Brain pericyte (primary cell): ENCODE results near the gene DERA.
"Not testable (repeated sequence)": the region's sequence is repeated elsewhere in the genome, so short reads cannot be mapped to it uniquely, and the experiment has no call there.

ENCODE experiments used
- DNase-seq: peaks from one replicate; pipeline ENCODE4 v3.0.0-alpha.2; 2012; ENCODE audit warnings: low read depth, low spot score

DERA gene

DNA sequence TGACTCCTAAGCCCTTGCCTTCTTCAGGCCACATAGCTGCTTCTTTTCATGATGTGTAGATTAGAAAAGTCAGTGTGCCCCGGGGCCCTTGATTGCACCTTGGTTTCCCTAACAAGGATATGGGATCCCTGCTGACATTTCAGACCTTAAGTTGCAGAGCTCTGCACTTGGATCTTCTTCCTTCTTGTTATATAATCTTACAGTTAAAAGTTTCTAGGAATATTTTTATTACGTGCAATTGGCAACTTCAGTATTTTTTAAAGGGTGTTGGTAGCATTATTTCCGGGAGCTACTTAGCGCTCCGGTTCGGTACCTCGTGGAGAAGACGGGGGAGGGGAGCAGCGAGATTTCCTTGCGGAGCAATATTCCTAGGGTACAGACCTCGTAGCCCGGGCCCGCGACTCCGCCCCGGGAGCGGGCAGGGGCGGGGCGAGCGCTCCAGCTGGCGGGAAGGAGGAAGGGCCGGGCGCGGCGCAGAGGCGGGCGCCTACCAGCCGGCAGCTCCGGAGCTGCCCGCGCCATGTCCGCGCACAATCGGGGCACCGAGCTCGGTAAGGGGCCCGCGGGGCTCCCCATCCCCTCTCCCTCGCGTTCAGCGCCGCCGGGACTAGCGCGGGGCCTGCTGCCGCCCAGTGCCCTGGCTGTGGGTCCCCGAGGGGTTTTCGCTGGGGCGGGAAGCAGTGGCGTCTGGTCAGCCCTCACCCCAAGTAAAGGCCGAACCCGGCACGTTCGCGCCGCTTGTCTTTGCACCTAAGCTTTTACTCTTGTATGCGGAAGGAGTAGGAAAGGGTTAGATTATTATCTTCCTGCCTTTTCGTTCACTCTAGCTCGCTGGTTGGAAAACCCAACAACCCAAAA lies at the start of gene DERA:
TSS of gene DERA (plus strand) at position 469 of the 858 bp plus-strand sequence. CDS start at position 521, 52 bp downstream.
- no peak for DNase-seq

DNA sequence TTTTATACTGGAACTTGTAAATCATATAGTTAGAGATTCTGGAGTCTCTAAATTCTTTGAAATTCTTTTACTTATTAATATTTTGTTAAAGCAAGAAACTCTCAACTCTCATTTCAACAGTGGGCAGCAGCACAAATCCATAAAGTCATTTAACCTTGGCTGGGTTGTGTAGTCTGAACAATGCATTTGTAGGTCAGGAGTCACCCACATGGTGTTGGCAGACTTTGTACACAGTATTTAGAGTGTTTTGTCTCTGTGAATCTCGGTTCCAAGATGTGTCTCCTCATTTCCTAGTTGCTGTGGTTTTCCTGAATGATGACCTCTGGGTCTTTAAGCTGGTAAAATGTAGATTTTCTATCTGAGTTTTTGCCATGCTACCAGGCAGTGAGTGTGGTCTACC lies 49.7 kb upstream of the DERA start:
- DNase-seq: no peak

DNA sequence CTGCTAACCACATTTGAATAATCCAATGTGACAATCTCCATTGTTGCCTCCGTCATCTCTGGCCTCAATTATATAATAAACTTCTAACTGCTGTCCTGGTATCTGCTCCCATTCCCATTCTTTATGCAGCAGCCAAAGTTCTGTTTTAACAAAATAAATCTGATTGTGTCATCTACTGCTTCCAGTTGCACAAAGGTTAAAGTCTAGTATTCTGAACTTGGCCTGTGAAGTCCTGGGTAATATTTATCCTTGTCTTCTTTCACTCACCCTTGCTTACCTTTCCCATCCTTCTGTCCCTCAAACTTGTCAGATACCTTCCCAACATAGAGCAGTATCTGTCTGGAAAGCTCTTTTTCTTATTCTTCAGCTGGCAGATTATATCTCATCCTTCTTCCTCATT lies 48.3 kb upstream of the DERA start:
- DNase-seq: no peak

DNA sequence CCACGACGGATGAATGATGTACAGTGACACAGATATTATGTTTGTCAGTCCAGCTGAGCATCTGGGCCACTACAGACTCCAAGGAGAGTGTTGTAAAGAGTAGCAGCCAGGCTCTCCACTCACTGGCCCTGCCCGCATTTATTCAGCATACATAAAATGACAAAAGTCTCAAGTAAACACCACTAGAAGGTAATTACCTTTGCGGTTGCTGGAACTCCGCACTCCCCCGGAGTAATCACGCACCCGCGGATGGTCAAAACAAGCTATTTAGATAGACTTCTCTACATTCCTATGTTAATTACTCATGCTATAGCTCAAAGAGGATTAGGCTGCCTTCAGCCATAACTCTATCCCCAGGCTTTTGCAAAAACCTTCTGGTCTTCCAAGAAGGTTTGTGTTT lies 47.8 kb upstream of the DERA start:
- no peak for DNase-seq

DNA sequence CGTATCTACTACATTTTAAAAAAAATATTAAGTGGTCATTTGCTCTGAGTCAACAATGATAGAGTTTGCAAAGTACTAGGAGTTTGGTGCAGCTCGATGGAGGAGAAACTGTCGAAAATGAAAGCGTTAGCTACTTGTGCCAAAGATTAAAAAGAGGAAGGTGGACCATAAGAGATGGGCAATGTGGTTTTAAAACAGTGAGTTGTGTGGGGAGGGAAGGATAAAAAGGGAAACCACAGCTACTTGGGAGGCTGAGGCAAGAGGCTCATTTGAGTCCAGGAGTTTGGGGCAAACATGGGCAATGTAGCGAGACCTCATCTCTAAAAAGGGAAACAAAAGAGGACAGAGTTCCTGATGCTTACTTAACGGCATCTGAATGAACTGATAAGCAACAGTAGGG lies 47.1 kb upstream of the DERA start:
- no peak for DNase-seq

DNA sequence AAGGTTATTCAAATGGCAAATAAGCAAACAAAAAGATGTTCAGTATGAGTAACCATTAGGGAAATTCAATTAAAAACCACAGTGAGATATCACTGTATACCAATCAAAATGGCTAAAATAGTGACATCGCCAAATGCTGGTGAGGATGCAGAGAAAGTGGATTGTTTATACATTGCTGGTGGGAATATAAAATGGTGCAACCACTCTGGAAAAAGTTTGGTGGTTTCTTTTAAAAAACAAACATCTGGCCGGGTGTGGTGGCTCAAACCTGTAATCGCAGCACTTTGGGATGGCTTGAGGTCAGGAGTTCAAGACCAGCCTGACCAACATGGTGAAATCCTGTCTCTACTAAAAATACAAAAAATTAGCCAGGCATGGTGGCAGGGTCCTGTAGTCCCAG lies 42.9 kb upstream of the DERA start:
- no peak for DNase-seq

DNA sequence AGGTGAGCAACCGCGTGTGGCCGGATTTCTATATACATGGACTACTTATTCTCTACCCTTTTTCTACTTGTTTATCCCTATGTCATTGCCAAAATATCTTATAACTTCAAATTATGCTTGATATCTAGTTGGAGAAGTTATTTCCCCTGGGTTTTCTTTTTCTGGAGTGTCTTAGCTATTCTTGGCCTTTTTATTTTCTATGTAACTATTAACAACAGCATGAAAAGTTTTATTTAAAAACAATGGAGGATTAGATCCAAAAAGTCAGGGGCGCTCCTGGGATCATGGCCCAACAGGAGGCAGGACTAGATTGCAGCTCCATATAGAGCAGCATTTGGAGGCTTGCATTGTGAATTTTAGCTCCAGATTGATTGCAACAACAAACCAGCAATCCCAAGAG lies 37.6 kb upstream of the DERA start:
- no peak for DNase-seq

DNA sequence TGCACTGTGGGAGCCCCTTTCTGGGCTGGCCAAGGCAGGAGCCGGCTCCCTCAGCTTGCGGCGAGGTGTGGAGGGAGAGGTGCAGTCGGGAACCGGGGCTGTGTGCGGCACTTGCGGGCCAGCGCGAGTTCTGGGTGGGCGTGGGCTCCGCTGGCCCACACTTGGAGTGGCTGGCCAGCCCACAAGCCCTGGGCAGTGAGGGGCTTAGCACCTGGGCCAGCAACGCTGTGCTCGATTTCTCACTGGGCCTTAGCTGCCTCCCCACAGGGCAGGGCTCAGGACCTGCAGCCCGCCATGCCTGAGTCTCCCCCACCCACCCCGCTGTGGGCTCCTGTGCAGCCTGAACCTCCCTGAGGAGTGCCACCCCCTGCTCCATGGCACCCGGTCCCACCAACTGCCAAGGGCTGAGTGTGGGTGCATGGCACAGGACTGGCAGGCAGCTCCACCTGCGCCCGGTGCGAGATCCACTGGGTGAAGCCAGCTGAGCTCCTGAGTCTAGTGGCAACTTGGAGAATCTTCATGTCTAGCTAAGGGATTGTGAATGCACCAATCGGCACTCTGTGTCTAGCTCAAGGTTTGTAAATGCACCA lies 36.5 kb upstream of the DERA start:
- not testable (repeated sequence) for DNase-seq

DNA sequence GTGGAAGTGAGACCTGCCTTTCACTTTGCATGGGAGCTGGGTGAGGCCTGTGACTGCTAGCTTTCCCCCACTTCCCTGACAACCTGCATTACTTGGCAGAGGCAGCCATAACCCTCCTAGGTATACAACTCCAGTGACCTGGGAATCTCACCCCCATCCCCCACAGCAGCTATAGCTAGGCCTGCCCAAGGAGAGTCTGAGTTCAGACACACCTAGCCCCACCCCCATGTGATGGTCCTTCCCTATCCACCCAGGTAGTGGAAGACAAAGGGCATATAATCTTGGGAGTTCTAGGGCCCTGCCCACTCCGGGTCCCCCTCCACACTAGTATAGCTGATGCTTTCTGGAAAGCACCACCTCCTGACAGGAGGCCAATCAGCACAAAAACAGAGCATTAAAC lies 35.3 kb upstream of the DERA start:
- DNase-seq: no peak

DNA sequence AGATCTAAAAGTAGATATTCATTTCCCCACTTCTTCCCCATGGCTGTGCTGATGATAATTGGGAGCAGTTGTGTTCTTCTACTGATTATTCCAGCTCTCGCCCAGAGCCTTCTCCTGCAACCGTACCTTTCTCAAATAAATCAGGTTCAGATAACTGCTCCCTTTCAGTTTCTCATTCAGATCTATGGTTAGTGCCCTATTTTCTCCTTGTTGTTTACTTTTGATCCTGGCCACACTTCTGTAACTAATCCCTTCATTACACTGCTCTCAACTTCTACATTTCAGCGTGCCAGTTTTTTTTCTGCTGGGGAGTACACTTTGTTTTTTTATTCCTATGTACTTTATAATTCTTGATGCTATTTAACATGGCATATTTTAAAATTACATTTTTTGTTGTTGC lies 31.7 kb upstream of the DERA start:
- DNase-seq: no peak

DNA sequence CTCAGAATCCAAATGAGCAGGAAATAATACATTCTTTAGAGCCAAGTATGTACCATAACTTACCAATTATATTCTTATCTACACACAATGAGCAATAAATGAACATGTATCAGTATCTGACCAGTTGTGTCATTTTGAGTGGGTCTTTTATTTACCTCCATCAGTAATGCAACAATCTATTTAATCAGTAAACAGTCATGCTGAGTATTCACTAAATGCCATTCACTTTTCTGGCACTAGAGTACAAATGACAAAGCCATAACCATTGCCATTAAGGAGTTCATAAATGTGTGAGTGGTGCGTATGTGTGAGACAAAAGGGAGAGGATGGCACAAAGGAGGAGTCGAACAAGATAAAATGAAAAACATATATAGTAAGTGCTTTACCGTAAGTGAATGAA lies 30.4 kb upstream of the DERA start:
- DNase-seq: no peak

DNA sequence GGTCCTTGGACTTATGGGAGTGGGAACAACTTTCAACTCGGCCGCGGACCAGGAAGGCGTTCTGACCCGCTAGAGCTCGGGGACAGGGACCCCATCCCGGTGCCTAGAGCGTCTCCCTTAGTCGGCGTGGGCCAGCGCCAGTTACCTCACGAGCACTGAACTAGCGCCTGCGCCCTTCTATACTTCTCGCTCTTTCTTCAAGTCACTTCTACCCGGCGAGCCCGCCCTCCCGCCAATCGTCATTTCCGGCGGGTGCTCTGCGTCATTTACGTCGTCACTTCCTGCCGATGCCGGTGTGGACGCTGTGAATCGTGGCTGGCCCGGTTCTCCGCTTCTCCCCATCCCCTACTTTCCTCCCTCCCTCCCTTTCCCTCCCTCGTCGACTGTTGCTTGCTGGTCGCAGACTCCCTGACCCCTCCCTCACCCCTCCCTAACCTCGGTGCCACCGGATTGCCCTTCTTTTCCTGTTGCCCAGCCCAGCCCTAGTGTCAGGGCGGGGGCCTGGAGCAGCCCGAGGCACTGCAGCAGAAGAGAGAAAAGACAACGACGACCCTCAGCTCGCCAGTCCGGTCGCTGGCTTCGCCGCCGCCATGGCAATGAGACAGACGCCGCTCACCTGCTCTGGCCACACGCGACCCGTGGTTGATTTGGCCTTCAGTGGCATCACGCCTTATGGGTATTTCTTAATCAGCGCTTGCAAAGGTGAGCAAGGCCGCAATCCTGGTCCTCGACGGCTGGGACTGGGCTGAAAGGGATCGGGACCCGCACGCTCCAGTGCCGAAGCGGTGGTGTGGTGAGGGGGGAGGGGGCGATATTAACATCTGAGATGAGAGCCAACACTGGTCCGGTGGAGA lies 28.8 kb upstream of the DERA start, which contains the start of gene STRAP:
TSS of gene STRAP (plus strand) at position 270 of the 854 bp plus-strand sequence. CDS start at position 591, 321 bp downstream.
- DNase-seq: peak; percentile 93

DNA sequence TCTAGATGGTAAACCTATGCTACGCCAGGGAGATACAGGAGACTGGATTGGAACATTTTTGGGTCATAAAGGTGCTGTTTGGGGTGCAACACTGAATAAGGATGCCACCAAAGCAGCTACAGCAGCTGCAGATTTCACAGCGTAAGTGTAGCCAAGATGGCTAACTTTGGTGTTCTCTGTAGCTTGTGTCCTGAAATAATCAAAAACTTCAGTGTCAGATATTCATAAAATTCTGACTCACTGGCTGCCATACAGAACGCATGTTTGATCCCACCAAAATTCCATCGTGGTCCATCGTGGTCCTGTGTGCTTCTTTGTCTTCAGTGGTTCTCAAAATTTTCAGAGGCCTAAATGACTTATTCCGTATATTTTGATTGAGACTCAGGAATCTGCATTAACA lies 27.6 kb upstream of the DERA start:
- DNase-seq: no peak

DNA sequence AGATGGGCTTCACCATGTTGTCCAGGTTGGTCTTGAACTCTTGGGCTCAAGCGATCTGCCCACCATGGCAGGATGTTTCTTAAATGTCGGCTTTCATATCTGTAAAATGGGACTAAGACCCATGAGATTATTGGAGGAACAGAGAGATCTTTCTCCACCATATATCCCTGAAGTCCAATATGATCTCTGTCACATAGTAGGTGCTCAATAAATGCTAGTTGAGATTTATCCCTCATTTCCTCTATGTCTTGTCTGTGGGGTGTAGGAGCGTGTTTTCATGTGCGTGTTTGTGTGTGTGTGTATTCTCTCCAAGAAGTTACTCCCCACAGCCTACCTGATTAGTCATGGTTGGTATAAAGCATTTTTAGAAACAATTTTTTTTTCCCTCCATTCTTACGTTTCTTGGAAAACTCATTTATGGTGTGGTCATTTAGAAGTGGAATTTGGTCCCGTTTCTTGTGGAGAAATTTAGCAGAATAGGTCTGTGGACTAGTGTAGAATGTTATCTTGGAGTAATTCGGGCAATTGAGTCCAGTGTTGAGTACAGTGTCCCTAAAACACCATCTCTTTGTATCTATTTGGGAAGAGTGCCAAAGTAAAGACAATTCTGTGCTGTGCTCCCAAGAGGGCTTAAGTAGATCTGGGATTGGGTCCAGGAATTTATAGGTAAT lies 24.6 kb upstream of the DERA start:
- no peak for DNase-seq

DNA sequence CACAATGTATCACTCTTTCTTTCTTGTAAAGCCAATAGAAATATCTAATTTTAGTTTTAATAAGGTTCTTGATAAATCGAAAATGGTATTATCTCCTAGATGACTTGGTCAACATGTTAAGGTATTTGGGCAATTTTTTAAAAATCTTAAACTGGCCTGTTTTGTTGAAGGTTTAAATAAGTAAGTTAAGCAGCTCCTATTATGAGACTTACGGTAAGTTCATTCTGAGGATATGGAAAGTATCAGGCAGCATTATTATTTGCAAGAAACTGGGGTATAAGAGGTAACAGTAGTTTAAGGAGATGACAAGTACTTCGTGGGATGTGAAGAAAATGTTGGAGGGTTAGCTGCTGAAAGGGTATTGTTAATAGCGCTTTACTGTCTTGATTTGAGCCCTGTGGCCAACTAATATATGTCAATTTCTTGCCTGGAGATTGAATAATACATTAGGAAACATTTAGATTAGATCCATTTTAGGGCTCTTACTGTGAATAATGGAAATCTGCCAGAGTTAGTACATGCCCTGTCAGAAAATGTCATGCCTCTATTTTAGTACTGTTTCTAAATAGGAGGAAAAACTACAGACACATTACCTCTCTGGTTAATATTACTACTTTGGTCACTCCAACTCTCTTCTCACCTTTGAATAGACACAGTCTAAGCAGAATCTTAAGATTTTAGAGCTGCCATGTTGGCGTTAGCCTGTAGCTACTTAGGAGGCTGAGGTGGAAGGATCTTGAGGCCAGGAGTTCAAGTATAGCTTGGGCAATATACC lies 23.9 kb upstream of the DERA start:
- no peak for DNase-seq

DNA sequence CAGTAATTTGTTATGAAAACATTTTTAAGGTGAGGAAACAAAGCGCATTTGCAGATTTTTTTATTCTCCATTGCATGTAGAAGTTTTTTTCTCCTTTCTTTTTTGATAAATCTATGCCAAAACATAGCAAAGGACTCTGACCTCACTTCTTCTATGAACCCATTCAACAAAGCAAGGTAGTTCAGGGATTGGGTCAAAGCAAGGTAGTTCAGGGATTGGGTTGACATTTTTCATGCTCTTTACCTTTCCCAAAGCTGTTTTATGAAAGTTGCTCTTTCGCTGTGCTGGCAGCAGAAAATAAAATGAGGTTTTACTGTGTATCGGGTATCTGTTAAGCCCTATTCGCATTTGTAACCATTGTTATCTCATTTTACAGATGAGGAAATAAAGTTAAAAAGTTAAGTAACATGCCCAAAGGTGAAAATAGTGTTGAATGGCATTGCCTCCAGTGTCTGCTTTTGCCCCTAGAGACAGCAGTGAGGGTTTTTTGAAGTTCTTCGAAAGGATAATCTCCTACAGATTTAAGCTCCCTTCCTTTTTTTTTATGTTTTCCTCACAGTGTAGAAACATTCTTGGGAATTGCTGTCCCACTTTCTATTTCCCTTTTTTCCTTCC lies 18.4 kb upstream of the DERA start:
- DNase-seq: no peak

DNA sequence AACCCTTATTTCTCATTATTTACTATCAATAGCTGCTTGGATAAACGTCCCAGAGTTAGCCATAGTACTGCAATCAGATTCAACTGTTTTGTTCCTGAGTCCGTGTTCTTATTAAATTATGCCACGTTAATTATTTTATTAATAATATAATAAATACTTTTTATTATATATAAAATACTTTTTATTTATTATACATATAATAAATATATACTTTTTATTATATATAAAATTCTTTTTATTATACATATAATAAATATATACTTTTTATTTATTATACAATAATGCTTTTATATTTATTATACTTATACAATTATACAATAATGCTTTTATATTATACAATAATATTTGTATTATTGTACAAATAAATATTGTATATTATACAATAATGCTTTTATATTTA lies 17.9 kb upstream of the DERA start:
- DNase-seq: no peak

DNA sequence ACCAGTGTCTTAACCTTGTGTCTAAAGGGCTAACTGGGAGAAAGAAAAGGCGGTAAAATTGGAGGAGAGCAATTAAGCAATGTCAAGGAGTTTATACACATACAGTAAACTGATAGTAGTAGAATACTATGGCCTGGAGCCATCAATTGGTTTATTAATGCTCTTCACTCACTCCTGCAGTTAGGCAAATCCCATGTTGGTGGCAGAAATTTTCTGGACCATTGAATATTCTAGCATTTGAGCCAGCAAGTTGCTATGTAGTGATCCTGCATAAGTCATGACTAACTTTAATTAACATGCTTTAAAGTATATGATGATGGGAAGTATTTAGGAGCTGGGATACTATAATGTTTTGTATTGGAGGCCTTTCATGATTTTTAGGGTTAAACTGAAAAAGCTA lies 14.3 kb upstream of the DERA start:
- DNase-seq: no peak

DNA sequence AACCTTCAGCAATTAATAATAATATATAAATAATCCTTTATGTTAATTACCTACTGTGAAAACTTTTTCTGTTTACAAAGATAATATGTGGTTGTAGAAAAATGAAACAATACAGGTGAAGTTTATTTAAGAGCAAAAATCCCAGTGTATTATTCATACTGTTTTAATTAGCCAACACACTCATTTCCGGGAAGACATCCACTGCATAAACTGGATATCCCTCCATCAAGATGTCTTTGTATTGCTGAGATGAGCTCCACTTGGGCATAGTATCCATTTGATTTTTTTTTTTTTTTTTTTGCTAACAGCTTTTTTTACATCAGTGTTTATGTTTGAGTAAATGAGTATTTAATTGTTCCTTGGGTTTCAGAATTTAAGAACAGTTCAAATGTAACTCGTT lies 13.7 kb upstream of the DERA start:
- no peak for DNase-seq

DNA sequence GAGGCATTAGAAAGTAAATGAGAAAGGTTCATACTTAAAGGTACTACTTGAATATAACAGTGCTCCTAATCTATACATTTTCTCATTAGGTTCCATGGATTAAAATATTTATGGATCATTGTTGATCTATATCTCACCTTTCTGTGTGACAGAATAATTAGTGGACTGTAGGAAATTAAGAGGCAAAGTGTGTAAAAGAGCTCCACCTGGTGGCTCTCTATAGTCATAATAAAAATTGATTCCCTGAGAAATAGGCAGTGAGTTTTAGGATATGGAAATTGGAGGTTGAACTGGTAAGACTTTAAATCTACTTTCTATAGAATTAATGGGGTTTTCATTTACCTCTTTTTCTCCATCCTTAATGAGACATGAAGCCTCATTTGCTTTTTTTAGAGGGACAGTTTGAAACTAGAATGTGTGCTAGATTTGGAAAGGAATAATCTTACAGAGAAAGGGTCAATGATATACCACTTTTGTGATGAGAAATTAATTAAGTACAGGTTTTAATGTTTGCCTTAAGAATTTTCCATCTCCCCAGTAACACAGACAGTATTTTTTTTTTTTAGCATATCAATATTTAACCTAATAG lies 11.8 kb upstream of the DERA start:
- no peak for DNase-seq
